ENCODE results near the gene PIM1. TPM values are rescaled to one million over a fixed set of nuclear protein-coding genes. Genes with fewer than 3 reads are reported as not detected.

PIM1 gene
- polyA plus RNA-seq, 1 donor from 2014 or later = 4.1 TPM

- Histone ChIP-seq H3K9ac (ENCODE audit: low read length) (no peak overlapping the region), H3K79me2 (replicated peaks; ENCODE audit: insufficient read depth, low read length) (no peaks in the 10 kb centered on the region), H3K4me3 (ENCODE audit: low read length) (no peak overlapping the region)
Observed at GRCh38 chr6:37131104-37131959, 38.6 kb upstream of the PIM1 start.

GRCh38 chr6:37131960-37132253 is 38.0 kb upstream of the PIM1 start:
- no peaks in the 10 kb centered on the region for H3K27me3 ChIP-seq (ENCODE audit: insufficient read depth, low read depth, low read length)
- H3K4me2 ChIP-seq (ENCODE audit: low read length) = no peak overlapping the region
- H3K9me3 ChIP-seq (ENCODE audit: low read length) = no peaks in the 10 kb centered on the region
- H3K4me3 ChIP-seq (ENCODE audit: low read length) = no peak overlapping the region
- no peak overlapping the region for H2AFZ ChIP-seq (ENCODE audit: low read depth, low read length)
- no peaks in the 10 kb centered on the region for H3F3A ChIP-seq (ENCODE audit: insufficient read depth, low read length, poor library complexity, severe bottlenecking)
- H4K20me1 ChIP-seq (ENCODE audit: insufficient read depth) = no peaks in the 10 kb centered on the region
- no peak overlapping the region for H3K27ac ChIP-seq (ENCODE audit: low read length)
- no peaks in the 10 kb centered on the region for H3K9me2 ChIP-seq (ENCODE audit: insufficient read depth, low read length)
- H3K79me2 ChIP-seq (replicated peaks; ENCODE audit: insufficient read depth, low read length) = no peaks in the 10 kb centered on the region
- no peaks in the 10 kb centered on the region for H3K36me3 ChIP-seq (ENCODE audit: insufficient read depth, low read length)
- H3K9ac ChIP-seq (ENCODE audit: low read length) = no peak overlapping the region
- TF ChIP-seq EP300 (conservative IDR thresholded peaks at IDR 0.05; ENCODE audit: poor library complexity, severe bottlenecking) = no peak
- no peak for TF ChIP-seq CTCF (IDR thresholded peaks at IDR 0.05; ENCODE audit: poor library complexity, severe bottlenecking)
- no peak for TF ChIP-seq REST (IDR thresholded peaks at IDR 0.05; ENCODE audit: borderline replicate concordance)
- no peak for TF ChIP-seq POLR2AphosphoS5 (IDR thresholded peaks at IDR 0.05)
- TF ChIP-seq RAD21 (conservative IDR thresholded peaks at IDR 0.05) = no peak

More at GRCh38 chr6:37131104-37131959, 38.6 kb upstream of the PIM1 start:
- Histone ChIP-seq H3K9me2 (ENCODE audit: insufficient read depth, low read length) (no peaks in the 10 kb centered on the region), H4K20me1 (ENCODE audit: insufficient read depth) (no peaks in the 10 kb centered on the region), H3K36me3 (ENCODE audit: insufficient read depth, low read length) (no peaks in the 10 kb centered on the region), H3F3A (ENCODE audit: insufficient read depth, low read length, poor library complexity, severe bottlenecking) (no peaks in the 10 kb centered on the region), H3K27ac (ENCODE audit: low read length) (no peak overlapping the region), H2AFZ (ENCODE audit: low read depth, low read length) (no peak overlapping the region), H3K9me3 (ENCODE audit: low read length) (no peaks in the 10 kb centered on the region), H3K27me3 (ENCODE audit: insufficient read depth, low read depth, low read length) (no peaks in the 10 kb centered on the region), H3K4me2 (ENCODE audit: low read length) (no peak overlapping the region)
- no peak for TF ChIP-seq TAF1 (IDR thresholded peaks at IDR 0.05; ENCODE audit: low read depth)
- no peak for TF ChIP-seq REST (IDR thresholded peaks at IDR 0.05; ENCODE audit: borderline replicate concordance)
- TF ChIP-seq CTCF (IDR thresholded peaks at IDR 0.05; ENCODE audit: poor library complexity, severe bottlenecking) = no peak
- TF ChIP-seq RAD21 (conservative IDR thresholded peaks at IDR 0.05) = no peak
- TF ChIP-seq EP300 (conservative IDR thresholded peaks at IDR 0.05; ENCODE audit: poor library complexity, severe bottlenecking) = no peak
- no peak for TF ChIP-seq MXI1 (conservative IDR thresholded peaks at IDR 0.05; ENCODE audit: poor library complexity, severe bottlenecking)
- no peak for TF ChIP-seq POLR2AphosphoS5 (IDR thresholded peaks at IDR 0.05)
- TF ChIP-seq EZH2 (IDR thresholded peaks at IDR 0.05; ENCODE audit: borderline replicate concordance, insufficient read depth, low read length, poor library complexity, severe bottlenecking) = no peak
- TF ChIP-seq SMC3 (conservative IDR thresholded peaks at IDR 0.05; ENCODE audit: poor library complexity) = no peak
